ENCODE data around the gene E2F2. TPM values are rescaled to one million over a fixed set of nuclear protein-coding genes. Genes with fewer than 3 reads are reported as not detected.

Gene E2F2
- total RNA-seq, 1 experiment from 2014 or later = 5.1 TPM

GRCh38 chr1:23479666-23479941, 51.4 kb downstream of the E2F2 start:
- Histone ChIP-seq H3K9ac (ENCODE audit: extremely low read depth, insufficient read length, low read length) (no peak overlapping the region), H4K20me1 (ENCODE audit: control insufficient read depth, insufficient read depth, insufficient read length) (no peaks in the 10 kb centered on the region), H3K4me2 (ENCODE audit: insufficient read depth, insufficient read length, low read length) (no peak overlapping the region), H3K27me3 (ENCODE audit: insufficient read depth, low read length) (no peaks in the 10 kb centered on the region), H2AK5ac (ENCODE audit: insufficient read length, low read length) (no peak overlapping the region), H2BK12ac (ENCODE audit: insufficient read length, low read depth, low read length) (no peak overlapping the region), H4K5ac (ENCODE audit: insufficient read length, low read depth, low read length) (no peak overlapping the region), H3K4ac (ENCODE audit: low read depth, low read length) (no peak overlapping the region), H2BK20ac (ENCODE audit: low read depth, low read length, poor library complexity, severe bottlenecking) (no peak overlapping the region), H4K8ac (replicated peaks; ENCODE audit: insufficient read length, low read depth, low read length) (no peak overlapping the region), H2BK15ac (ENCODE audit: low read depth, low read length) (no peak overlapping the region), H3K23me2 (ENCODE audit: insufficient read length, low read depth, low read length, poor library complexity, severe bottlenecking) (peaks cover 9% of the 10 kb centered on the region), H2BK5ac (ENCODE audit: insufficient read length, low read length) (no peak overlapping the region), H3K79me1 (ENCODE audit: insufficient read depth, low read depth, low read length, poor library complexity, severe bottlenecking) (no peaks in the 10 kb centered on the region), H3K27ac (ENCODE audit: insufficient read length, low read depth, low read length) (no peak overlapping the region), H3T11ph (ENCODE audit: low read length) (no peak overlapping the region), H3K9me3 (ENCODE audit: control insufficient read depth, low read depth, low read length) (no peaks in the 10 kb centered on the region), H3K56ac (ENCODE audit: insufficient read length, low read depth, low read length) (no peak overlapping the region), H3K23ac (ENCODE audit: insufficient read length, low read depth, low read length) (no peak overlapping the region), H3K4me1 (ENCODE audit: insufficient read depth, low read length) (no peaks in the 10 kb centered on the region), H2BK120ac (ENCODE audit: low read depth, low read length, poor library complexity, severe bottlenecking) (no peak overlapping the region), H4K91ac (ENCODE audit: insufficient read length, low read depth, low read length) (no peak overlapping the region), H3K79me2 (ENCODE audit: insufficient read depth, low read length) (peaks cover 9% of the 10 kb centered on the region; the same call in 1 of the 2 replicates), H2AFZ (ENCODE audit: low read length) (no peak overlapping the region), H3K18ac (ENCODE audit: insufficient read length, low read depth, low read length) (no peak overlapping the region), H3K14ac (ENCODE audit: insufficient read depth, low read length) (no peak overlapping the region)
- Mint-ChIP-seq H3K4me1 (peaks cover 16 to 27% of the 10 kb centered on the region in 2 experiments), H3K4me3 (no peak overlapping the region), H3K9me3 (no peaks in the 10 kb centered on the region), H3K36me3 (ENCODE audit: insufficient read depth in 1 of 3, low read depth in 3 of 3) (peaks cover 2 to 4% (median 3%) of the 10 kb centered on the region in 3 experiments; a peak in 2 of 7 replicates), H3K27me3 (ENCODE audit: low read depth) (peaks cover 23% of the 10 kb centered on the region), H3K27ac (no peak overlapping the region)
- TF ChIP-seq CTCF (conservative IDR thresholded peaks at IDR 0.05) = no peak
- no CpG with 5 or more reads among the region's 2 CpGs for WGBS (ENCODE audit: extremely low coverage, insufficient read length, low lambda C conversion rate)
- no peak for DNase-seq
